HG02938 (cell line): ENCODE measurements around the gene TTYH3.
"Not testable (repeated sequence)": the region's sequence is repeated elsewhere in the genome, so short reads cannot be mapped to it uniquely, and the experiment has no call there.

Source experiments
- ATAC-seq: cut with Tn5 transposase; IDR thresholded peaks from one replicate; pipeline ENCODE4 v1.9.1; 2021; ENCODE audit warnings: mild to moderate bottlenecking, moderate library complexity; ENCODE audit not compliant: unreplicated experiment

TTYH3 gene

GRCh38 chr7:2681929-2682799, 50.4 kb downstream of the TTYH3 start:
- ATAC-seq, result no peak

GRCh38 chr7:2684501-2684900, 52.7 kb downstream of the TTYH3 start:
- ATAC-seq, result no peak

- no peak for ATAC-seq
Observed at GRCh38 chr7:2686101-2686500, 54.3 kb downstream of the TTYH3 start.

- ATAC-seq, result no peak
Observed at GRCh38 chr7:2687338-2687869, 55.6 kb downstream of the TTYH3 start.

- no peak for ATAC-seq
Observed at GRCh38 chr7:2687881-2688318, 56.1 kb downstream of the TTYH3 start, which contains the start of gene AMZ1. TSS of gene AMZ1 (plus strand) at chr7:2688202. CDS start at chr7:2700452, 12,250 bp downstream.

- peak; percentile 83 for ATAC-seq
Observed at GRCh38 chr7:2688409-2689342, 56.9 kb downstream of the TTYH3 start.

GRCh38 chr7:2689343-2689847, 57.6 kb downstream of the TTYH3 start:
- no peak for ATAC-seq

GRCh38 chr7:2689951-2690705, 58.3 kb downstream of the TTYH3 start:
- ATAC-seq, result no peak

- no peak for ATAC-seq
Observed at GRCh38 chr7:2691011-2691707, 59.4 kb downstream of the TTYH3 start.

GRCh38 chr7:2691932-2692439, 60.2 kb downstream of the TTYH3 start:
- ATAC-seq, result not testable (repeated sequence)

- no peak for ATAC-seq
Observed at GRCh38 chr7:2692543-2692942, 60.8 kb downstream of the TTYH3 start.

- not testable (repeated sequence) for ATAC-seq
Observed at GRCh38 chr7:2693420-2694121, 61.8 kb downstream of the TTYH3 start.

- not testable (repeated sequence) for ATAC-seq
Observed at GRCh38 chr7:2694122-2694436, 62.3 kb downstream of the TTYH3 start.

GRCh38 chr7:2698581-2699288, 66.9 kb downstream of the TTYH3 start:
- ATAC-seq, result peak; percentile 95

GRCh38 chr7:2699289-2699620, 67.5 kb downstream of the TTYH3 start:
- ATAC-seq, result no peak

GRCh38 chr7:2700141-2700850, 68.5 kb downstream of the TTYH3 start:
- no peak for ATAC-seq

GRCh38 chr7:2701424-2701823, 69.6 kb downstream of the TTYH3 start:
- no peak for ATAC-seq
